GM19043 (cell line): ENCODE measurements around the gene STON2.
"Not testable (repeated sequence)": the region's sequence is repeated elsewhere in the genome, so short reads cannot be mapped to it uniquely, and the experiment has no call there.

ENCODE experiments used
- ATAC-seq: cut with Tn5 transposase; IDR thresholded peaks from one replicate; pipeline ENCODE4 v1.9.1; 2021; ENCODE audit warnings: low read depth; ENCODE audit not compliant: unreplicated experiment

The STON2 gene

DNA sequence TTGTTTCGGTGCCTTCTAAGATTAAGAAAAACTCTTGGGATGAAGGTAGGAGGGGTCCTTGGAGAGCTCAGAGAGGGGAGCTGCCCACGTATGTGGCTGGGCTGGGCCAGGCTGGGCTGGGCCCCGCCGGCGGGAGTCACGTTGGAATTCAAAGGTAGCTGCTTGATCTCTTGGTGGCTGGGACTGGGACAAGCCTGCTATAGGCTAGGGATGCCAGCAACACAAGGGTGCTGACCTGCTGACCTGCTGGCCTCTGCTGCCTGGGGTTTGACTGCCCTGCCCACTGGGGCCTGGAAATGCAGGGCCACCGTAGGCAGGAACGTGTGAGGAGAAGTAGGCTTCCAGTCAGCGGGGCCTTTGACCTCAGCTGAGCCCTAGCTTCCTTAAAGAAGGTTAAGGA lies 126.6 kb downstream of the STON2 start:
- no peak for ATAC-seq

DNA sequence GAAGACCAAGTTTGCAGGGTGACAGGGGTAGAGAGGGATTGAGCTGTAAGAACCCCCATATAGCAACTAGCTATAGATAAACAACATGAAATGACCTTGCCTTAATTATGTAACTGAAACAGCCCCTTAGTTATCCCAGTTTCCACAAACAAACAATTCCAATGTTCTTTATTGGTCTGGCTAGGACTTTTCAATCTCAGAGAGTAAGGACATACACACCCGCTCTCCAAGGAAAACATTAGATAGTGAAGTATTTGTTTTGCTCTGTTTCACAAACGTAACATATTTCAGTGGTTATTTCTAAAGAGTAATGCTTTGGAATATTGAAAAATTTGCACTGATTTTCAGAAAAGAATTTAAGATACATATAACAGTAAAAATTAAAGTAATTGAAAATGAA lies 127.8 kb downstream of the STON2 start:
- no peak for ATAC-seq

DNA sequence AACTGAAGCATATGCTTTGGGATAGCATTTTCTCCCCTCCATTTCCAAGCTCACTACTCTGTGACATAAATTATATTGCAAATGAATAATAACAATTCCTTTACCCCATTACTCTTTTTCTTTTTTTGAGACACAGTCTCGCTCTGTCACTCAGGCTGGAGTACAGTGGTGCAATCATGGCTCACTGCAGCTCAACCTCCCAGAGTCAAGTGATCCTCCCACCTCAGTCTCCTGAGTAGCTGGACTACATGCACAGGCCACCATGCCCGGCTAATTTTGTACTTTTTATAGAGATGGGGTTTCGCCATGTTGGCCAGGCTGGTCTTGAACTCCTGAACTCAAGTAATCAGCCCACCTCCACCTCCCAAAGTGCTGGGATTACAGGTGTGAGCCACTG lies 130.1 kb downstream of the STON2 start:
- ATAC-seq: no peak

DNA sequence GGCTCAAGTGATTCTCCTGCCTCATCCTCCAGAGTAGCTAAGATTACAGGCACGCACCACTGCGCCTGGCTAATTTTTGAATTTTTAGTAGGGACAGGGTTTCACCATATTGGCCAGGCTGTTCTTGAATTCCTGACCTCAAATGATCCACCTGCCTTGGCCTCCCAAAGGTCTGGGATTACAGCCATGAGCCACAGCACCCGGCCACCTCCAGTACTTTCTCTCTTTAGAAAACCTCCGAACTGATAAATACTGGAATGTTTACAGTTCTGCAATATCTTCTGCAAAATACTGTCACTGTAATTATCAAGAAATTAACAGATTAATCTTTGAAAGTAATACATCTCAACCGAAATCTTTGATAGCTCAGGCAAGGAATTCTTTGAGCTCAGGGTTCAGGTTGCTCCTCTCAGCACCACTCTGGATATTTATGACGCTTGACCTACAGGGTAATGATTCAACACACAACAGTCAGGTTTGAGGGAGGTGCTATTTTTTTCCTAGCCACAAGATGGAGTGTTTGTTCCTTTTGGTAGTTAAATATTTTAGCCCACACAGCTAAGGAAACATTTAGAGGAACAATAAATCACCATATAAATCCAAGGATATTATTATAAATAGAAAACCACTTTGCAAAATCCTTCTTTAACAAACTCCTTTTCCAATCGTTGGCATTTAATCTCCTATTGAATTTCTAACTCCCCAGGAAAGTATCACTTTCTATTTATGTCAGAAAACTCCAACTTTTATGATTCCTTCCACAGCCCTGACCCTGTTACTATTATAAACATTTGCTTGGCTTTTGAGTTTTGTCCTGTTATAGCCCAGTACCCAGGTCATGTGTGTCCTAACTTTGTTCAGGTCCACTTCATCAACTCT lies 130.8 kb downstream of the STON2 start:
- peak; percentile 86 for ATAC-seq

DNA sequence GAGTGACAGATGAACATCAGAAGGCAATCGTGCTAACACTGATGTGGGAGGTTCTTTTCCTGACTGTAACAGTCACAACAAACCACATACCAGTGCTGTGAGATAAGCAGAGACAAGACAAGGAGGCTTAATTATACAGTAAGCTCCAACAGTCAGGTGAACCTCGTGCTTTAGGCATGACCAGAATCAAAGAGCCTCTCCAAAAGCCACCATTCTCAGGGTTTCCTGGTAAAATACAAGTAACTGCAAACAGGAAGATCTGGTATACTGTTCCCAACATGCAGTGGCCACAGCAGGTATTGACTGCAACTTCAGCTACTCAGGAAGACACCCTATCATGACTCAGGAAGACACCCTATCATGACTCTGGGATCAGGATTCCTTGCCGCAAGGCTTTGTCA lies 132.1 kb downstream of the STON2 start:
- ATAC-seq: no peak

DNA sequence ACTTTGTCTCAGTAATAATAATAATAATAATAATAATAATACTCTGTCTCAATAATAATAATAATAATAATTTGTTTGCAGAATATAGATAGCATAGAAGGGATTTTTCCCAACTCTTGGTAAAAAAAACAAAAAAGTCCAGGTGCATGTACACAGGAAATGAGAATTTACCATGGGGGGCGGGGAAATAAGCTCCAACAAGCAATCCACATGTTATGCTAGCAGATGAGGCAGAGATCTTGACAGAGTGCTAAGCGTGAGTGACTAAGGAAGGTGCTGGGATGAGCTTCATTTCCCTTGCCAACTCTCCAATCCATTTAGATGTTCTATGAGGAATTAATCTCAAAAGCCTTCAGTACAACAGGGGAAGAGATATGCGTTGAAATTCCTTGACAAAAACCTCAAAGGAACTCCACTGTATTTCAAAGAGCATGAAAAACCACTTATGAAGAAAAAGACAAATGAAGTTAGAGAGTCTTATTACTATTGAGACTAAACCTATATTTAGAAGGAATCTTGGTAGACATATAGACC lies 134.4 kb downstream of the STON2 start:
- ATAC-seq: no peak

DNA sequence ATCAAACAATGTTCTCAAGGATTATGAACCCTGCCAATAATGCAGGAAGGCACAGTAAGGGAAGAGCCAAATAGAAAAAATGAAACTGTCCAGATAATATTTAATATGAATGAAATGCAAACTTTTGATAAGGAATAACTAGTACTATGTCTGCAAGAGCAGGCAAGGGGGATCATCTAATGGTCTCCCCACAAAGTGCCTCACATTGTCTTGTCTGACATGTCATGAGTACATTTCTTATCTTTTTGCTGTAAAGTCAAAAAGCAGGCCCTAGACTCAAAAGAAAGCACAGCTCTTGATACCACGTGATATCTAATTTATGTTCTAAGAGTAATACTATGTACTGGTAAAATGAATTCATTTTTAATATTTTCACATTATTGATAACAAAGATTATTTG lies 135.5 kb downstream of the STON2 start:
- ATAC-seq: no peak

DNA sequence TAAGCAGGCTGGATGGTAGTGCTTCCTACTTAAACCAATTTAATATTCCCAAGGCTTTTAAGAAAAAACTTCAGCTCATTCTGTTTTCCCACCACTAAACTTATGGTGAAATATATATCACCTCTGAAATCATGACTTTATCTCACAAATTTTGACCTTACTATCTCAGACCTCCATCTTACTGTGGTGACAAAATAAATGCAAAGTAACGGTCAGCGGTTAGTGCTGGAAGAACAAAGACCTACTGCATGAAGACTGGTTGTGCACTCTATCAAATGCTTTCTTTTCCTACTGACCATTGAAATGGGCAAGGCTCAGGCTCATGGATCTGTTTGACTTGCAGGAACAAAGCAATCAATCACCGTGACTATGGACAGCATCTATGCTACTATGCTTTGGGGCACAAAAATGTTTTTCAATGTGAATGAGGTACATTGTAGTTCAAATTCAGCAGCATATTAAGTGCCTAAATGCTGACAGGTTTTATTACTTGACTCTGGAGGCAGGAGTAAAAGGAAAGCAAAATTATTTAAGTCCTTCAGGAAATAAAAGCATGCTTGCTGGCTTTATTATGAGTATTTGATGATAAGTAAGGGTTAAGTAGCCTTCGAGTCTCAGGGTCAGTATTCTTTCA lies 136.2 kb downstream of the STON2 start:
- ATAC-seq: no peak

DNA sequence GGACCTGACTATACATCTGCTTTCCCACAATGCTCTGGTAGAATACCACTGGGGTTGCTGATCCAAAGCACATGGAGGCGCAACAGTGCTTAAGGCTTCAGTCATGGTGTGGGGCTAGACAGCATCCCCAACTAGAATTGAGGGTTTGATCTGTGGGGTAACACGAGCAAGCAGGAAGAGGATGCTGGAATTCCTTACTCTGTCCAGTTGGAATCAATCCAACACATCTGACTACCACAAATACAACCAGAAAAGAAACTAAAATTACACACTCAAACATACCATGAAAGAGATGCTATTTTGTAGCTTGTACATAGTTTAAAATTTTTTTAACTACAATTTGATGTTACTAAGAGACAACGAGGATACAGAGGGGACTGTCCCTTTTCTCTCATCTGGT lies 138.9 kb downstream of the STON2 start:
- ATAC-seq: no peak

DNA sequence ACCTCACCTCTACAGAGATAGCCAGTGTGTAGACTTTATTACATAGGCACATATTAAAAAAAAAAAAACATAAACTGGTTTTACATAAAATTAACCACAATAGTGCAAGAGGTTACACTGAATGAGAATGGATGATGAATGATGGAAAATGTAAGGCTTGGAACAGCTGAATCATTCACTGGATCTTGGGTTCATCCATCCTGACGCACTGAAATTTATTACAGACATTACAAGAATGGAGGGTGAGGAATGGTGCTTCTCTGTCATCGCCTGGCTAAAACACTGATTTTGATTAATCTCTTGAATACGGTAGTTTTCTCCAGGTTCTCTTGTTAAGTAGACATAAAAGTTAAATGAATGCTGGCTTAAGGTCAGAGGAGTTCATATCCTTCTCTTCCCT lies 139.4 kb downstream of the STON2 start:
- ATAC-seq: no peak

DNA sequence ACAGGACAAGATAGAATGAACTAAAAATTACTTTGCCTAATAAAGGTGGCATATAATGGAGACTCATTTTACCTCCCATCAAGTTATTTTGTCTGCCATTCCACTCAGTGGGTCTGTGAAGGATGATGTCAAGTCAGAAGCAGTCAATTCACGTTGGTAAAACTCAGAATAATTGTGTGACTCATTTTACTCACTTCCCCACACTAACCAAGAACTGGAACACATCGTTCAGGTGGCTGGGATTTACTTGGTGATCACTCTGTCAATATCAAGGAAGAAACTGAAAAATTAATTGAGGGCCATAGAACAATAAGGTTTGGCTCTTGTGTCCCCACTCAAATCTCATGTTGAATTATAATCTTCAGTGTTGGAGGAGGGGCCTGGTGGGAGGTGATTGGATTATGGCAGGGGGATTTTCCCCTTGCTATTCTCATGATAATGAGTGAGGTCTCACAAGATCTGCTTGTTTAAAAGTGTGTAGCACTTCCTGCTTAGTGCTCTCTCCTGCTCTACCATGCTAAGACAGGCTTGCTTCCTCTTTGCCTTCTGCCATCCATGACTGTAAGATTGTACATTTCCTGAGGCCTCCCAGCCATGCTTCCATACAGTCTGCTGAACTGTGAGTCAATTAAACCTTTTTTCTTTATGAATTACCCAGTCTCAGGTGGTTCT lies 143.7 kb downstream of the STON2 start:
- ATAC-seq: peak; percentile 79

DNA sequence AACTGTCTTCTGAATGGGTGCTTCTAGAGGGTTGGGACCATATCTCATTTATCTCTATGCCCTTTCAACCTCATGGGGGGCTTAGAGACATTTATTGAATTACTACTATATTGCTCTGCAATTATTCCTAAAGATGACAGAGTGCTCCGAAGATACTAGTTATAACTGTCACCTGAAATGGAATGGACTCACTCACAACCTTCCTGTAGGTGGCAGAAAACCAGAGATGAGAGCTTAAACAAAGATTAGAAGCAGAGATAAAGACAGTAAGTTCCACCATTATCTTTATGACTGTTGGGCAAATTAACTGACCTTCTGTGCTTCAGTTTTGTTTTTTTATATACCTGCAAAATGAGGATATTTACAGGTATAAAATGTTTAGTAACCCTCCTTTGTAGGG lies 147.8 kb downstream of the STON2 start:
- no peak for ATAC-seq

DNA sequence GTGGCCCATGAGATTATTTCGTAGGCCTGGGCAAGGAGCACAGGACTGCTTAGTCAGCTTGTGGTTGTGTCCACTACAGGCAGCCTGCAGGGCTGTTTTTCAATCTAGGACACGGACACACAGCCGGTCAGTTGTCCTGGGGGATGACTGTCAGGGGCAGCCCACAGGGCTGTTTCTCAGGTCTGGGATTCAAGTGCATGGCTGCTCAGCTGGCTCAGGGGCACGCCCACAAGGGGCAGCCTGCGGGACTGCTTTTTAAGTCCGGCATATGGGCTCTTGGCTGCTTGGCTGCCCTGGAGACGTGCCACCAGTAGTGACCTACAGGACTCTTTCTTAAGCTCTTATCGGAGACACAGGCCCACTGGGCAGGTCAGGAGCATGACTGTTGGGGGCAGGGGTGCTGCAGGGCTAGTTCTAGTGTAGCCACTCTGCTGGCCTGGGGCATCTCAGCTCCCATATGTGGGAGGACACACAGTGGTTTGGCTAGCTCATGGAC lies 152.8 kb downstream of the STON2 start:
- ATAC-seq: no peak

DNA sequence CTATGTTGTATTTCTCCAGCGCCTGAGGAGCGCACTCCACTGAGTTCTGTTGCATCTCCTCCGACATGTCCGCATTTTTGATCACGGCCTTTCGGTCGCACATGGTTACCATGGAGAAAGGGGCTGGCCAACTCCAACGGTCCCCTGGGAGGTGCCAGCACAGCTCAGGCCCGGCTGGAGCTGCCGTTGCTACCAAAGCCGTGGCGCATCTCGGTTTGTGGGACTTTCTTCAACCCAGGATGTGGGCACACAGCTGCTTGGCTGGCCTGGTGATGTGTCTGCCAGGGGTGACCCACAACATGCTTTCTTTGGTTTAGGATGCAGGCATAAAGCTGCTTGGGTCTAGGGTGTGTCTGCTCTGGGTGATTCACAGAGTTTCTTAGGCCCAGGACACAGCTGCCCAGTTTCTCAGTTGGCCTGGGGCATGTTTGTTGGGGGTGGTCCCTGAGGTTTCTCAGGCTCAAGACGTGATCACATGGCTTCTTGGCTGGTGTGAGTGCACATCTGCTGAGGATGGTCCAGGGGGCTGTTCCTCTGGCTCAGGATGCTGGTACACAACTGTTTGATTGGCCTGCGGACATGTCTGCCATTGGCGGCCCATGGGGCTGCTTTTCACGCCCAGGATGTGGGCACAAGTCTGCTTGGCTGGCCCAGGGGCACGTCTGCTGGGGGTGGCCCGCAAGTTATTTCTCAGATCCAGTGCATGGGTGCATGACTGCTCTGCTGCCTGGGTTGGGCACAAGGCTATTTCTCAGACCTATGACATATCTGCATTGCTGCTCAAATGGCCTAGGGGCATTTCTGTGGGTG lies 153.5 kb downstream of the STON2 start:
- ATAC-seq: no peak

DNA sequence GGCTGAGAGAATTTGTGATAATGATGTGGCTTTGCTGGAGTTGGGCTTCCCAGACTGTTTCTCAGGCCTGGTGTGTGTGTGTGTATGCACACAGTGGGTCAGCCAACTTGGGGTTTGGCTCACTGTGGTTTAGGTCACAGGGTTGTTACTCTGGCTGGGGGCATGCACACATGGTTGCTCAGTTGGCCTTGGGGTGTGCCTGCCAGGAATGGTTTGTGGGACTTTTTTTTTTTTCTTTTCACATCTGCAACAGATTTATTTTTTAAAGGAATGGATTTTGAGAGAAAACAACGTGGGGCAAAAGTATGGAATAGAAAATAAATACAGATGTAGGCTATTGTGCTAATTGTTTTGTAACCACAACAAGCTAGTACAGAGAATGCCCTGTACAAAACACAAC lies 154.4 kb downstream of the STON2 start:
- no peak for ATAC-seq

DNA sequence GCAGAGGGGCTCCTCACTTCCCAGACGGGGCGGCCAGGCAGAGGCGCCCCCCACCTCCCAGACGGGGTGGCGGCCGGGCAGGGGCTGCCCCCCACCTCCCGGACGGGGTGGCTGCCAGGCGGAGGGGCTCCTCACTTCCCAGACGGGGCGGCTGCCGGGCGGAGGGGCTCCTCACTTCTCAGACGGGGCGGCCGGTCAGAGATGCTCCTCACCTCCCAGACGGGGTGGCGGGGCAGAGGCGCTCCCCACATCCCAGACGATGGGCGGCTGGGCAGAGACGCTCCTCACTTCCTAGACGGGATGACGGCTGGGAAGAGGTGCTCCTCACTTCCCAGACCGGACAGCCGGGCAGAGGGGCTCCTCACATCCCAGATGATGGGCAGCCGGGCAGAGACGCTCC lies 155.7 kb downstream of the STON2 start:
- ATAC-seq: not testable (repeated sequence)

DNA sequence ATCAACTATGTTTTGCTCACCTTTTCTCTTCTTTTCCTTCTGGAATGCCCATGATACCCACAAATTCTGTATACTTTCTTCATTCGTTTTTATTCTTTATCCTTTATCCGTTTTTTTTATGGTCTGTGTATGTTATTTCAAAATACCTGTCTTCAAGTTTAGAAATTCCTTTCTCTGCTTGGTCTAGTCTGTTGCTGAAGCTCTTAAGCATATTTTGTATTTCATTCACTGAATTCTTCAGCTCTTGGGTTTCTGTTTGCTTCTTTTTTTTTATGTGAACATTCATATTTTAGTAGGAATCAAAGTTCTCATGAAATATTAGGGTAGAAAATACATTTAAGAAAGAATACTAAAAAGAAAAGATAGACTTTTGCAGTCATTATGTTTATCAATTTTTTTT lies 156.6 kb downstream of the STON2 start:
- no peak for ATAC-seq

DNA sequence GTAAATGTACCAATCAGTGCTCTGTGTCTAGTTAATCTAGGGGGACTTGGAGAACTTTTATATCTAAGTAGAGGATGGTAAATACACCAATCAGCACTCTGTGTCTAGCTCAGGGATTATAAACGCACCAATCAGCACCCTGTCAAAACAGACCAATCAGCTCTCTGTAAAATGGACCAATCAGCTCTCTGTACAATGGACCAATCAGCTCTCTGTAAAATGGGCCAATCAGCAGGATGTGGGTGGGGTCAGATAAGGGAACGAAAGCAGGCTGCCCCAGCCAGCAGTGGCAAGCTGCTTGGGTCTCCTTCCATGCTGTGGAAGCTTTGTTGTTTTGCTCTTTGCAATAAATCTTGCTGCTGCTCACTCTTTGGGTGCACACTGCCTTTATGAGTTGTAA lies 163.3 kb downstream of the STON2 start:
- not testable (repeated sequence) for ATAC-seq

DNA sequence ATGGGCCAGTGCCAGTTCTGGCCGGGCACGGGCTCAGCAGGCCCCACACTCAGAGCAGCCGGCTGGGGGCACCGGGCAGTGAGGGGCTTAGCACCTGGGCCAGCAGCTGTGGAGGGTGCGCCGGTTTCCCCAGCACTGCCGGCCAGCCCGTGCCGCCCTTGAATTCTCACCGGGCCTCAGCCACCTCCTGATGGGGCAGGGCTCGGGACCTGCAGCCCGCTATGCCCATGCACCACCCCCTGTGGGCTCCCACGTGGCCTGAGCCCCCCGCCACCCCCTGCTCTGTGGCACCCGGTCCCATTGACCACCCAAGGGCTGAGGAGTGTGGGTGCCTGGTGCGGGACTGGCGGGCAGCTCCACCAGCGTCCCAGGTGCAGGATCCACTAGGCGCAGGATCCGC lies 164.0 kb downstream of the STON2 start:
- no peak for ATAC-seq

DNA sequence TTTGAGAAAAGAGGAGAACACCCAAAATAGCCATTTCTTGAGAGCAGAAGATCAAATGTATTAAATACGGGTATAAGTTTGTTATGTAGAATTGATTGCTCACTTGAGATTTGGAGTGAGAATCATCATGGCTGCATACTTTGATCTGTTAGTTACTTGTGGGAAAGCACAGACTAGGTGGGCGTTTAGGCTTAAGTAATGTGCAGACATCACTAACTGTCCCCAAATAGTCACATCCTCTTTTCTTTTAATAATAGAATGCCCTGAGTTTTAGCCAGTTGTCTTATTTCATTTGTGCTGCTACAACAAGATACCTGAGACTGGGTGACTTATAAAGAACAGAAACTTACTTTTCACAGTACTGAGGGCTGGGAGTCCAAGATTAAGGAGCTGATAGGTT lies 165.0 kb downstream of the STON2 start:
- ATAC-seq: no peak
